PFSK-1 (cell line): ENCODE data around the gene ARF3.

Experiments
- FOXP2 ChIP-seq: optimal IDR thresholded peaks from 2 replicates; pipeline ENCODE3; 2011; ENCODE audit warnings: borderline replicate concordance, control low read depth, inconsistent platforms; ENCODE audit not compliant: insufficient read depth; ENCODE audit errors: extremely low read length, extremely low read depth
- POLR2AphosphoS5 ChIP-seq: IDR thresholded peaks from 2 replicates; pipeline ENCODE4 v1.6.1; 2012; ENCODE audit warnings: low read depth, mild to moderate bottlenecking, control low read depth, low read length, moderate library complexity
- SIN3A ChIP-seq: IDR thresholded peaks from 2 replicates; pipeline ENCODE4 v1.6.1; 2012; ENCODE audit warnings: mild to moderate bottlenecking, low read length, moderate library complexity, borderline replicate concordance; ENCODE audit not compliant: insufficient read depth
- TAF1 ChIP-seq: IDR thresholded peaks from 2 replicates; pipeline ENCODE4 v1.6.1; 2012; ENCODE audit warnings: low read length, control low read depth, borderline replicate concordance; ENCODE audit not compliant: insufficient read depth
- TF ChIP-seq, protein P1 (sequence below), 2 experiments: IDR thresholded peaks; 2 replicates each; pipeline versions ENCODE4 v1.6.1 to v1.8.0; 2011 to 2012; ENCODE audit warnings: low read depth in 2 of 2, low read length in 2 of 2, control low read depth in 1 of 2, inconsistent platforms in 1 of 2, mild to moderate bottlenecking in 1 of 2, moderate library complexity in 1 of 2; ENCODE audit not compliant: insufficient read depth in 1 of 2

Gene ARF3

DNA sequence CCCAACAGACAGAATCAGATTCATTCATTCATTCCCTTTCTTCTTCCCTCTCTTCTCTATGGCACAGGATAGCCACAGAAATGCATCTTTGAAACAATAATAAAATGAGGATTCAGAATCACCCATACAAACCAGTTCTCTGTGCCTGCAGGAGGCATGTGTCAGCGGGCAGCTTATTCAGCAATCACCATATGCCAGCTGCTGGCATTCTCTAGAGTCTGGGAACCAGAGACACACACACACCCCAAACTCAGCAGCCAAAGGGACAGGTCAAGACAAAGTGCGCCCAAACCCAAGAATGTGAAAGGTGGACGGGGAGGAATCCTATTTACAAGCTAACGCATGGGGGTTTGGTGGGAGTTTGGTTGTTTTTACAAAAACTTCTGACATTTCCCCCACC lies 14.1 kb downstream of the ARF3 start:
- TF ChIP-seq TAF1 (no peak), POLR2AphosphoS5 (no peak), FOXP2 (no peak), SIN3A (no peak)
- TF ChIP-seq, protein P1, sequence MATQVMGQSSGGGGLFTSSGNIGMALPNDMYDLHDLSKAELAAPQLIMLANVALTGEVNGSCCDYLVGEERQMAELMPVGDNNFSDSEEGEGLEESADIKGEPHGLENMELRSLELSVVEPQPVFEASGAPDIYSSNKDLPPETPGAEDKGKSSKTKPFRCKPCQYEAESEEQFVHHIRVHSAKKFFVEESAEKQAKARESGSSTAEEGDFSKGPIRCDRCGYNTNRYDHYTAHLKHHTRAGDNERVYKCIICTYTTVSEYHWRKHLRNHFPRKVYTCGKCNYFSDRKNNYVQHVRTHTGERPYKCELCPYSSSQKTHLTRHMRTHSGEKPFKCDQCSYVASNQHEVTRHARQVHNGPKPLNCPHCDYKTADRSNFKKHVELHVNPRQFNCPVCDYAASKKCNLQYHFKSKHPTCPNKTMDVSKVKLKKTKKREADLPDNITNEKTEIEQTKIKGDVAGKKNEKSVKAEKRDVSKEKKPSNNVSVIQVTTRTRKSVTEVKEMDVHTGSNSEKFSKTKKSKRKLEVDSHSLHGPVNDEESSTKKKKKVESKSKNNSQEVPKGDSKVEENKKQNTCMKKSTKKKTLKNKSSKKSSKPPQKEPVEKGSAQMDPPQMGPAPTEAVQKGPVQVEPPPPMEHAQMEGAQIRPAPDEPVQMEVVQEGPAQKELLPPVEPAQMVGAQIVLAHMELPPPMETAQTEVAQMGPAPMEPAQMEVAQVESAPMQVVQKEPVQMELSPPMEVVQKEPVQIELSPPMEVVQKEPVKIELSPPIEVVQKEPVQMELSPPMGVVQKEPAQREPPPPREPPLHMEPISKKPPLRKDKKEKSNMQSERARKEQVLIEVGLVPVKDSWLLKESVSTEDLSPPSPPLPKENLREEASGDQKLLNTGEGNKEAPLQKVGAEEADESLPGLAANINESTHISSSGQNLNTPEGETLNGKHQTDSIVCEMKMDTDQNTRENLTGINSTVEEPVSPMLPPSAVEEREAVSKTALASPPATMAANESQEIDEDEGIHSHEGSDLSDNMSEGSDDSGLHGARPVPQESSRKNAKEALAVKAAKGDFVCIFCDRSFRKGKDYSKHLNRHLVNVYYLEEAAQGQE (IDR thresholded peaks at IDR 0.05; ENCODE audit: insufficient read depth in 1 of 2, low read depth in 2 of 2, low read length in 2 of 2): no peak

DNA sequence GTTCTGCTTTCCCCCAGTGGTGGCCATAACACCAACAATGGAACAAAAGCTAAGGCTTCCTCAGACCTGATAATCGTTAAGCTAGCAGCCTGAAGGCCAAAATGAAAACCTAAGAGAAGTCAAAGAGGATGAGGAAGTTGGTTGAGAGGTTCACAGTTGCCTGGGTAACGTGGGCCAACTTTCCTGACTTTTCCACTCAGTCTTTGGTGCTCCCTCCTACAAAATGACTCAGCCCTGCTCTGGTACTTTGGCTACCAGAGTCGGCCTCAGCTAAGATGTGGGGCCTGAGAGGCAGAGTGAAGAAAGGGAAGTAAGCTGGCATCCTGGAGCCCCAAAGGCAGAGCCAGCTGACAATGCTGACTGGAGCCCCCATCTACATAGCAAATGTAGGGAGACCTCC lies 17.1 kb downstream of the ARF3 start:
- no peak for TF ChIP-seq POLR2AphosphoS5
- TF ChIP-seq SIN3A: no peak
- TF ChIP-seq TAF1: no peak
- TF ChIP-seq, protein P1 (IDR thresholded peaks at IDR 0.05; ENCODE audit: insufficient read depth in 1 of 2, low read depth in 2 of 2, low read length in 2 of 2): no peak
- no peak for TF ChIP-seq FOXP2

DNA sequence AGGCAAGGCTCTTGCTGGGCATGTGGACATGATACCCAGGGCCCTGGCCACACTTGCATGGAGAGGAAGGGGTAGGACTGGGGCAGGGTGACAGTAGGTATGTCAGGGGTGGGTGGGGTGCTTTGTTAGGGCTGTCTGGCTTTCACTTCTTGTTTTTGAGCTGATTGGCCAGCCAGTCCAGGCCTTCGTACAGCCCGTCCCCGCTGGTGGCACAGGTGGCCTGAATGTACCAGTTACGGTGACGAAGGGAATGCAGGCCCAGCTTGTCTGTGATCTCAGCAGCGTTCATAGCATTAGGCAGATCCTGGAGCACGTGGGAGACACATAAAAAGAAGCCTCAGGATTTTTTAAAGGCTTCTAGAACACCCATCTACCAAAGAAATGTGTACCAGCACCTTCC lies 18.5 kb downstream of the ARF3 start:
- TF ChIP-seq POLR2AphosphoS5: no peak
- no peak for TF ChIP-seq SIN3A
- no peak for TF ChIP-seq FOXP2
- no peak for TF ChIP-seq TAF1
- TF ChIP-seq, protein P1 (IDR thresholded peaks at IDR 0.05; ENCODE audit: insufficient read depth in 1 of 2, low read depth in 2 of 2, low read length in 2 of 2): no peak

DNA sequence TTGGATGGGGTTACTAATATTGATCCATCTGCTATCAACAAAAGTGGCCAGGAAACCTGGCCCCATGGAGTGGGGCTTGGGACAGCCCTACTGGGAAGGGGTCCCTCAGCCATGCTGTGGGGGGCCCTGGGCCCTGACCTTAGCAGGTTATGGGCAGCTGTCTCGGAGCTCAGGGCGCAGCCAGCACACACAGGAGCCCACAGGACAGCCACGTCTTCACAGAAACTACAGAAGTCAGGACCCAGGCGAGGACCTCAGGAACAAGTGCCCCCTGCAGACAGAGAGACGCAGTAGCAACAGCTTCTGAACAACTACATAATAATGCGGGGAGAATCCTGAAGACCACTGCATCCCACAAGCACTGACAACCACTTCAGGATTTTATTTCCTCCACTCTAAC lies 20.1 kb downstream of the ARF3 start:
- no peak for TF ChIP-seq SIN3A
- TF ChIP-seq, protein P1 (IDR thresholded peaks at IDR 0.05; ENCODE audit: insufficient read depth in 1 of 2, low read depth in 2 of 2, low read length in 2 of 2): no peak
- no peak for TF ChIP-seq TAF1
- no peak for TF ChIP-seq FOXP2
- no peak for TF ChIP-seq POLR2AphosphoS5

DNA sequence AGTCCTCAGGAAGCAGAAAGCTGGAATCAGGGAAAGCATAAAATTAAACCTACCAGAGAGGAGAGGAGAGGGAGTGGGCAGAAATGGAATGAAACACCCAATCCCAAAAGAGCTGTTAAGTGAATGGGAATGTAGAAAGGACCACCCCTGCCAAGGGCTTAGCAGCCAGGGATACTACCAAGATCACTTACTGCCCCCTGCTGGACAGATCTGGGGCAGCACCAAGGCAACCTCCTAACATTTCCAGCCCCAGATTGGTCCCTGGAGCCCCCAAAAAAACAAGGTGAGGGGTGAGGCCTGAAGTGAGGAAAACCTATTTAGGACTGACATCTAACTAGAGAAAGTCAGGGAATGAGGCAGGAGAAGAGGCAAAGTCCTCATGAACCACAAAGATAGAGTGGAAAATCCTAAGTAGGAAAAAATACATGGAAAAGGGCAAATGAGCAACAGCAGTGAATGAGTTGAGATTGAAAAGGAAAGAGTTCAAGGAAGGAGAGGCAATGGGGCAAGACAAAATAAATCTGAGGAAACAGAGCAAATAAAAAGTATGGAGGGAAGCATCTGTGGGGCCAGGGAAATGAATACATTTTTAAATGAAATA lies 20.8 kb downstream of the ARF3 start:
- TF ChIP-seq, protein P1 (IDR thresholded peaks at IDR 0.05; ENCODE audit: insufficient read depth in 1 of 2, low read depth in 2 of 2, low read length in 2 of 2): no peak
- TF ChIP-seq POLR2AphosphoS5: no peak
- no peak for TF ChIP-seq SIN3A
- TF ChIP-seq FOXP2: no peak
- TF ChIP-seq TAF1: no peak
